ENCODE measurements around the gene N4BP2L2. TPM values are rescaled to one million over a fixed set of nuclear protein-coding genes. Genes with fewer than 3 reads are reported as not detected.

N4BP2L2 gene
- total RNA-seq, 1 experiment from 2014 or later, result 42.5 TPM

DNA sequence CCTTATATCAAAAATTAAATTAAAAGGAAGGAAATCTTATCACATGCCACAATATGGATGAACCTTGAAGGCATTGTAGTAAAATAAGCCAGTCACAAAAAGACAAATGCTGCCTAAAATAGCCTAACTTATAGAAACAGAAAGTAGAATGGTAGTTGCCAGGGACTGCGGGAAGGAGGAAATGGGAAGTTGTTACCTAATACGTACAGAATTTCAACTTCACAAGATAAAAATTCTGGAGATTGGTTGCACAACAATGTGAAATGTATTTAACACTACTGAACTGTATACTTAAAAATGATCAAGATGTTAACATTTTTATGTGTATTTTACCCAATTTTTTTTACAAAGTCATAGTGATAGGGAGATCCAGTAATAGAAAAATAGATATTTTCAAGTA is 10.2 kb upstream of the N4BP2L2 start:
- Histone ChIP-seq H3K27me3 (ENCODE audit: control insufficient read depth, insufficient read depth, low read length) (no peaks in the 10 kb centered on the region), H3K4me3 (ENCODE audit: insufficient read depth, low read depth, low read length) (no peak overlapping the region), H3K36me3 (replicated peaks; ENCODE audit: control insufficient read depth, insufficient read depth, low read length) (no peaks in the 10 kb centered on the region)
- DNase-seq, result no peak

DNA sequence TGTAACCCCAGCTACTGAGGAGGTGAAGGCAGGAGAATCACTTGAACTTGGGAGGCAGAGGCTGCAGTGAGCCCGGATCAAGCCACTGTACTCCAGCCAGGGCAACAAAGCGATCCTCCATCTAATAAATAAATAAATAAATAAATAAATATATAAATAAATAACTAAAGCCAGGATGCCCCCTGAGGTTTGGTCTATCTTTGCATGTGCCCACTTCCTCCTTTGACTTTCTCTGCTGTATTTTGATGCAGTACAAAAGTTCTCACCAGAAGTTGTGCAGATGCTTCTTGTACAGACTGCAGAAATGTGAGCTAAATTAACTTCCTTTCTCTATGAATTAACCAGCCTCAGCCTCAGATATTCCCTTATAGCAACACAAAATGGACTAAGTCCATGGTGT is 6.5 kb upstream of the N4BP2L2 start:
- no peaks in the 10 kb centered on the region for H3K27me3 ChIP-seq (ENCODE audit: control insufficient read depth, insufficient read depth, low read length)
- H3K36me3 ChIP-seq (replicated peaks; ENCODE audit: control insufficient read depth, insufficient read depth, low read length), result no peaks in the 10 kb centered on the region
- DNase-seq, result no peak
- no peak overlapping the region for H3K4me3 ChIP-seq (ENCODE audit: insufficient read depth, low read depth, low read length)

DNA sequence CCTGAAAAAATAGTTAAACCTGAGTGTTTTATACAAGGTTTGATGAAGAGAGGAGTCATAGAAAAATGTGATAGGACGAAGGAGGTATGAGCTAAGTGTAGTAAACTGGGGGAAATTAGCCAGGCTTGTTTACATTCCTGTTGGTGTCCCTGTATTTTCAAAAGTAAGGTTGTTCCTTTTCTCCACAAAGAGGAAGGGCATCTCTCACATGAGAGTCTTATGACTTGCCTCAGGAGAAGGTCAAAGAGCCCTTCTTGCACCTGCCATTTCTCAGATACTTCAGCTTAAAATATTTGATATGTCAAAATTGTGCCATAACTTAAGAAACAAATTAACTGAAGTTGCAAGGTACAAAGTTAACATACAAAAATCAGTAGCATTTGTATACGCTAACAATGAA is 3.6 kb upstream of the N4BP2L2 start:
- Histone ChIP-seq H3K36me3 (replicated peaks; ENCODE audit: control insufficient read depth, insufficient read depth, low read length) (no peaks in the 10 kb centered on the region), H3K27me3 (ENCODE audit: control insufficient read depth, insufficient read depth, low read length) (no peaks in the 10 kb centered on the region), H3K4me3 (ENCODE audit: insufficient read depth, low read depth, low read length) (no peak overlapping the region)
- DNase-seq, result no peak

- Histone ChIP-seq H3K27me3 (ENCODE audit: control insufficient read depth, insufficient read depth, low read length) (no peaks in the 10 kb centered on the region), H3K36me3 (replicated peaks; ENCODE audit: control insufficient read depth, insufficient read depth, low read length) (peaks cover 4% of the 10 kb centered on the region), H3K4me3 (ENCODE audit: insufficient read depth, low read depth, low read length) (peak overlapping the region; percentile 91)
- peak; percentile 8 for DNase-seq
Measured at GRCh38 chr13:32538143-32538620, 413 bp downstream of the N4BP2L2 start.

GRCh38 chr13:32537580-32538142 is 934 bp downstream of the N4BP2L2 start:
- peak; percentile 14 for DNase-seq
- H3K27me3 ChIP-seq (ENCODE audit: control insufficient read depth, insufficient read depth, low read length), result no peaks in the 10 kb centered on the region
- peaks cover 4% of the 10 kb centered on the region for H3K36me3 ChIP-seq (replicated peaks; ENCODE audit: control insufficient read depth, insufficient read depth, low read length)

GRCh38 chr13:32535748-32536147 is 2.8 kb downstream of the N4BP2L2 start:
- H3K36me3 ChIP-seq (replicated peaks; ENCODE audit: control insufficient read depth, insufficient read depth, low read length), result peaks cover 4% of the 10 kb centered on the region
- no peaks in the 10 kb centered on the region for H3K27me3 ChIP-seq (ENCODE audit: control insufficient read depth, insufficient read depth, low read length)
- no peak overlapping the region for H3K4me3 ChIP-seq (ENCODE audit: insufficient read depth, low read depth, low read length)
- DNase-seq, result no peak

More at GRCh38 chr13:32537580-32538142, 934 bp downstream of the N4BP2L2 start:
- H3K4me3 ChIP-seq (ENCODE audit: insufficient read depth, low read depth, low read length), result peak overlapping the region; percentile 91

- peaks cover 4% of the 10 kb centered on the region for H3K36me3 ChIP-seq (replicated peaks; ENCODE audit: control insufficient read depth, insufficient read depth, low read length)
- no peaks in the 10 kb centered on the region for H3K27me3 ChIP-seq (ENCODE audit: control insufficient read depth, insufficient read depth, low read length)
- DNase-seq, result no peak
- no peak overlapping the region for H3K4me3 ChIP-seq (ENCODE audit: insufficient read depth, low read depth, low read length)
Measured at GRCh38 chr13:32535115-32535514, 3.5 kb downstream of the N4BP2L2 start.

- peaks cover 2% of the 10 kb centered on the region for H3K36me3 ChIP-seq (replicated peaks; ENCODE audit: control insufficient read depth, insufficient read depth, low read length)
- H3K27me3 ChIP-seq (ENCODE audit: control insufficient read depth, insufficient read depth, low read length), result no peaks in the 10 kb centered on the region
- no peak overlapping the region for H3K4me3 ChIP-seq (ENCODE audit: insufficient read depth, low read depth, low read length)
- no peak for DNase-seq
Measured at GRCh38 chr13:32530841-32531253, 7.7 kb downstream of the N4BP2L2 start.

DNA sequence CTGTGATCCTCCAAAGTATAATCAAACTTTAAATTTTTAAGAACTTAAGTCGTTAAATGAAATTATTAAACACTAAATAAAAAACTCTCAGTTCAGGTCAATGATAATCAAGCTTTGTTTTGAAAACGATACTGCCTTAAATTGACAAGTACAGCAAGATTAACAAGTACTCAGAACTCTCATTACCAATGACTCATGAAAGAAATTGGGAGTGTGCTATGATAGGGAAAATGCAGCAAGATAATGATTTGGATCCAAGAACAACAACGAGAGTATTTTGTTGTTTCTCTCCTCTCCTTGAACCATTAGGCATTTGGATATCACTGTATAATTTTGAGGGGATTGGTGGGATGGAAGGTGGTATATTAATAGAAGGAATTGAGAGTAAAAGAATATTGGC is 10.2 kb downstream of the N4BP2L2 start:
- Histone ChIP-seq H3K36me3 (replicated peaks; ENCODE audit: control insufficient read depth, insufficient read depth, low read length) (no peaks in the 10 kb centered on the region), H3K4me3 (ENCODE audit: insufficient read depth, low read depth, low read length) (no peak overlapping the region), H3K27me3 (ENCODE audit: control insufficient read depth, insufficient read depth, low read length) (no peaks in the 10 kb centered on the region)
- DNase-seq, result no peak

GRCh38 chr13:32527151-32527550 is 11.4 kb downstream of the N4BP2L2 start:
- no peak overlapping the region for H3K4me3 ChIP-seq (ENCODE audit: insufficient read depth, low read depth, low read length)
- H3K27me3 ChIP-seq (ENCODE audit: control insufficient read depth, insufficient read depth, low read length), result no peaks in the 10 kb centered on the region
- DNase-seq, result no peak
- no peaks in the 10 kb centered on the region for H3K36me3 ChIP-seq (replicated peaks; ENCODE audit: control insufficient read depth, insufficient read depth, low read length)

GRCh38 chr13:32525766-32526165 is 12.8 kb downstream of the N4BP2L2 start:
- no peak overlapping the region for H3K4me3 ChIP-seq (ENCODE audit: insufficient read depth, low read depth, low read length)
- no peaks in the 10 kb centered on the region for H3K27me3 ChIP-seq (ENCODE audit: control insufficient read depth, insufficient read depth, low read length)
- no peak for DNase-seq
- no peaks in the 10 kb centered on the region for H3K36me3 ChIP-seq (replicated peaks; ENCODE audit: control insufficient read depth, insufficient read depth, low read length)

DNA sequence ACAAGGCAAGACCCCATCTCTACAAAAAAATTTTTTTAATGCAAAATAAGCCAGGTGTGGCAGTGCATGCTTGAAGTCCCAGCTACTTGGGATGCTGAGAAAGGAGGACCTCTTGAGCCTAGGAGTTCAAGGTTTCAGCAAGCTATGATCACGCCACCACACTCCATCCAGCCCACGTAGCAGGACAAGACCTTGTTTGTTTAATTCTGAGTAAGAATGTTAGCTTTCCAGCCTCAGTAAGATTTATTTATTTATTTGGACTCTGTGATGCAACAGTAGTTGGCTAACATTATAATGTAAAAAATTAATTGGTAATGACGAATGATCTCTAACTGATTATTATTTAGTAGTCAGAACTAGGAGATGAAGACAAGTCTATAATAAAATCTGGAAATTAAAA is 23.3 kb downstream of the N4BP2L2 start:
- Histone ChIP-seq H3K4me3 (ENCODE audit: insufficient read depth, low read depth, low read length) (no peak overlapping the region), H3K36me3 (replicated peaks; ENCODE audit: control insufficient read depth, insufficient read depth, low read length) (peaks cover 3% of the 10 kb centered on the region), H3K27me3 (ENCODE audit: control insufficient read depth, insufficient read depth, low read length) (no peaks in the 10 kb centered on the region)
- DNase-seq, result no peak

DNA sequence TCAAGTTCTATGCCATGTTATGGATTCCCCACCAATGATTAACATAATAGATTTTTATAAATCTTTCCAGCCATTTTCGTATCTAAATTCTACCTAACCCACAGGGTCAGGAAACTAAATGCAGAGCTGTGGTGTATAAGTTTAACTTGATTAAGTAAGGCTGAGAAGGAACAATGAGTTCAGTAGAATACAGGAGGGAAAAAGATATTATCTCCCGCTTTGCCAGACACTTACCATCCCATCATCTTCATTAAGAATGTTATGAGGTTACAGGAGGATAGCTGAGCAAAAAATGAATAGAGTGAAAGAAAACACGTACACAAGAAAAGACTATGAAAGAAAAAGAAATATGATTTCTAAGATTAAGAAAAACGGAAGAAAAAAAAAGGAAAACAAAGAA is 27.1 kb downstream of the N4BP2L2 start:
- H3K27me3 ChIP-seq (ENCODE audit: control insufficient read depth, insufficient read depth, low read length), result no peaks in the 10 kb centered on the region
- DNase-seq, result no peak
- no peak overlapping the region for H3K4me3 ChIP-seq (ENCODE audit: insufficient read depth, low read depth, low read length)
- no peaks in the 10 kb centered on the region; the same call in 1 of the 2 replicates for H3K36me3 ChIP-seq (replicated peaks; ENCODE audit: control insufficient read depth, insufficient read depth, low read length)

DNA sequence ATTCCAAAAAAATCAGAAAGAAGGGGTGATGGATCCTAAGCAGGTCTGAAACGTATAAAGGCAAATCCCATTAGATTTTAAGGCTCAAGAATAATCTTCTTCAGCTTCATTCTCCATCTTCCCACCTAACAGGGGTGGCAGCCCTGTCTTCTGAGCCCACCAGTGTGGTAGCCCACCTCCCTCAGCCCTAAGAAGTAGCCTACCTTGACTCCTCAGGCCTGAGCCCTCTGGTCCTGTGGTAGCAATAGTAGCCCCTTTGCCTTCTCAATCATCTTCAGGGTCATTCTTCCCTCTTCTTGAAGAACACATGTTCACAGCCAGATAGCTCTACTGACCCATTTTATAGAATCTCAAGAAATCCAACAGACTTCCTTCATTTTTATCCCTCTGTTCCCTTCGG is 33.7 kb downstream of the N4BP2L2 start:
- no peak overlapping the region for H3K4me3 ChIP-seq (ENCODE audit: insufficient read depth, low read depth, low read length)
- H3K27me3 ChIP-seq (ENCODE audit: control insufficient read depth, insufficient read depth, low read length), result no peaks in the 10 kb centered on the region
- H3K36me3 ChIP-seq (replicated peaks; ENCODE audit: control insufficient read depth, insufficient read depth, low read length), result no peaks in the 10 kb centered on the region; the same call in 1 of the 2 replicates
- no peak for DNase-seq

DNA sequence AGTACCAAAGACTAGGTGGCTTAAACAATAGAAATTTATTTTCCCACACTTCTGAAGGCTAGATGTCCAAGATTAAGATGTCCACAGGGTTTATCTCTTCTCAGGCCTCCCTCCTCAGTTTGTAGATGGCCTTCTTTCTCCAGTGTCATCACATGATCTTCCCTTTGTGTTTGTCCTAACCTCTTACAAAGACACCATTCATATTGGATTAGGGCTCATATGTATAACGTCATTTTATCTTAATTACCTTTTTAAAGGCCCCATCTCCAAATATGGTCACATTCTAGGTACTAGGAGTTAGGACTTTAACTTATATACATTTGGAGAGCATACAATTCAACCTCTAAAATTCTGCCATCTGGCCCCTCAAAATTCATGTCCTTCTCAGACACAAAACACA is 34.3 kb downstream of the N4BP2L2 start:
- H3K4me3 ChIP-seq (ENCODE audit: insufficient read depth, low read depth, low read length), result no peak overlapping the region
- no peak for DNase-seq
- H3K36me3 ChIP-seq (replicated peaks; ENCODE audit: control insufficient read depth, insufficient read depth, low read length), result no peaks in the 10 kb centered on the region; the same call in 1 of the 2 replicates
- H3K27me3 ChIP-seq (ENCODE audit: control insufficient read depth, insufficient read depth, low read length), result no peaks in the 10 kb centered on the region

- DNase-seq, result no peak
- Histone ChIP-seq H3K36me3 (replicated peaks; ENCODE audit: control insufficient read depth, insufficient read depth, low read length) (no peaks in the 10 kb centered on the region), H3K4me3 (ENCODE audit: insufficient read depth, low read depth, low read length) (no peak overlapping the region), H3K27me3 (ENCODE audit: control insufficient read depth, insufficient read depth, low read length) (no peaks in the 10 kb centered on the region)
Measured at GRCh38 chr13:32503727-32504126, 34.9 kb downstream of the N4BP2L2 start.

All from H7 (cell line).